Germinal center (tissue), 1 donor: ENCODE measurements around the gene NIM1K.
A peak's percentile ranks its signal among the peaks of the same experiment; 100 is the strongest.
"Not testable (repeated sequence)": the region's sequence is repeated elsewhere in the genome, so short reads cannot be mapped to it uniquely, and the experiment has no call there.

Experiments
- DNase-seq: peaks from one replicate; pipeline ENCODE4 v3.0.0; 2012; ENCODE audit warnings: mixed read lengths, low spot score

The NIM1K gene

DNA sequence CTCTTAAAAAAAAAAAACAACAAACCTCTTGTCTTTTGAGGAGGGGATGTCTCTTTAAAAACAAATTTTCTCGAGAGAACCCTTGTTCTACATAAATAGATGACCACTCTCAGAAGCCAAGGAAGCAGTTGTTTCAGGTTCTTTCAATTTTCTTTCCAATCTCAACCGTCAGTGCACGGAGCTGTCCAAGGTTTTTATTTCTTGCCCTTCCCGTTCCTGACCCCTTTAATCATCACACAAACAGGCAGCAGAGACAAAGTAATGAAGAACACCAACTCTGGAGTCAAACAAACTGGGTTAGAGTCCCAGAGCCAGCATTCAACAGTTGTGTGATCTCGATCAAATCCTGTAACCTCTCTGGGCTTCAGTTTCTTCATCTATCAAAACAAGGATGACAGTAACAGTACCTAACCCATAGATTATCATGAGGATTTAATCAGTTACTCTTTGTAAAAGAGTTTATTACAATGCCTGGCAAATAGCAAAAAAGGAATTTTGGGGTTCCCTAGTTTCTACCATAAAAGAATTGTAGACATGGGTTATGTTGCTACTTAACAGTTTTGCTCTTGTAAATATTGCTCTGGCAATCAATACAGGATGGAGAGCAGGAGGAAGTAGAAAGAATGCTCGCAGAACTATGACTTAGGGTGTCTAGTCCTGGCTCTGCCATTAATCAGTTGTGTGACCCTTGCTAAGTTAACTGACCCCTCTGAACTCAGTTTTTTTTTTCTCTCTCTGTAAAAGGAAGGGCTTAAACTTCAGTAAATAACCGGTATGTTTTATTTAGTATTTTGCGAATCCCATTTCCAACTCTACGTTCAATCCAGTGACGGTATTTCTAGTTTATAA, 1.0 kb upstream of the NIM1K start:
- no peak for DNase-seq

DNA sequence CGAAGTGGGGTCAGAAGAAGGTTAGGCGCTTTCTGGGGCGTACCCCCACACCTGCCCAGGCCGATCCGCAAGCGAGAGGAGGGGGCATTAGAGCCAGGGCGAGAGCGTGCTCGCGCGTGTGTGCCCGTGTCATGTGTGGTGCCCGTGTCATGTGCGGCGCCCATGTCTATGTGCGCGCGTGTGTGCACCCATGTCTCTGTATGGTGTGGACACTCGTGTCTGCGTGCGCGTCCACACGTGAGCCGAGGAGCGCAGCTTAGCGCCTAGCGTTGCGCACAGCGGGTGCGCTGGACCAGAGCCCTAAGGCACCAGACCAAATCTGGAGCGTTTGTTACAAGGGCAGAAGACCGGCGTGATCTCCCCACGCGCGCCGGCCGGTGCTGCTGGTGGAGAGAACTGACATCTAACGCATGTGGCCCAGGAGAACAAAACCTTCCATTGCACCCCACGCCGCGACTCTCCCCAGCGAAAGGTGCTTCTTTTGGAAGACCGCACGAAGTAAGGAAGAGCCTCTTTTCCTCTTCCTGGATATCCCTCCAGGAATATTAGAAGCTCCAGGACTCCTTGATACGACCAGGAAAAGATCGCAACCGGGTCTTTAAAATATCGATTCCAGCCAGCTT, 644 bp downstream of the NIM1K start:
- peak; percentile 16 for DNase-seq

DNA sequence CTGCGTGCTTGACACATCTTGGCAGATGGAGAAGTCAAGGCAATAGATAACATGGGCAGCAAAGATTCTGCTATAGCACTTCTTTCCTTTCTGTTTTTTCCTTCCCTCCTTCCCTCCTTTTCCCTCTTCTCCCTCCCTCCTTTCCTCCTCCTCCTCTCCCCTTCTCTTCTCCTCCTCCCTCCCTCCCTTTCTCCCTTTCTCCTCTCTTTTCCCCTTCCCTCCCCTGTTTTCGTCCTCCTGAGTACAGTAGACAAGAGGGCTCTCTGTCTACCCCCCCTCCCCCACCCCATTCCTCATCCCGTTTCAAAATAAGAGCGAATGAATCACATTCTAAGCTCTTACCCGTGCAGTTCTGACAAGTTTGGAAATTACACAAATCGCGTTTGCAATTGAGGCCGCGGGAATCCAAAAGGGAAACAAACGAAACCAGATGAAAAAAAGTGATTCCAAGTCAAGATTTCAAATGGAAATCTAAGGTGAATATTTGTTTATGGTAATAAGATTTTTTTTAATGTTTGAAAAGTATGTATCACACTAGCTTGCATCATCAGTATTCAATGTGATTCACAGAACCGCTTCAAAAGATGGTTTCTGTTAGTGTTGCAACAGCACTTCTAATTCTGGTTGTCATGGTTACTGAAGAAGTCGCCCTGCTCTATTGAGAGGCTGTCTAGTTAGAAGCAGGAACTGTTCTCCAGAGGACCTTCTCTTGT, 1.3 kb downstream of the NIM1K start:
- DNase-seq = peak; percentile 50

DNA sequence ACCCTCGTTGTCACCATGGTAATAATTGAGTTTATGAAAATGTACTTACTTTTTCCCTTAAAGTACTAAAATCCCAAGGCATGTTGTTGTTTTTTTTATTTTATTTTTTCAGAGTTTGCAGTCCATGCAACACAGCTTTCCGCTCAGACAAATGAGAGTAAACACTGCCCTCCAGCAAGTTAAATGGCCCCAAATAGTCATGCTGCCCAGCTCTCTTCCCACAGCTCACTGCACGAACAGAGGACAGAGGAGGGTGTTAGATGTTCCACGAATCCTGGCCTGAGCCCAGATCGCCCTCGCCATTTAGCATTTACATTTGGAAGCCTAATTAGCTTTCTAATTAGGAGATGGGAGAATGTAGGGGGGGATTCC, 1.9 kb downstream of the NIM1K start:
- no peak for DNase-seq

DNA sequence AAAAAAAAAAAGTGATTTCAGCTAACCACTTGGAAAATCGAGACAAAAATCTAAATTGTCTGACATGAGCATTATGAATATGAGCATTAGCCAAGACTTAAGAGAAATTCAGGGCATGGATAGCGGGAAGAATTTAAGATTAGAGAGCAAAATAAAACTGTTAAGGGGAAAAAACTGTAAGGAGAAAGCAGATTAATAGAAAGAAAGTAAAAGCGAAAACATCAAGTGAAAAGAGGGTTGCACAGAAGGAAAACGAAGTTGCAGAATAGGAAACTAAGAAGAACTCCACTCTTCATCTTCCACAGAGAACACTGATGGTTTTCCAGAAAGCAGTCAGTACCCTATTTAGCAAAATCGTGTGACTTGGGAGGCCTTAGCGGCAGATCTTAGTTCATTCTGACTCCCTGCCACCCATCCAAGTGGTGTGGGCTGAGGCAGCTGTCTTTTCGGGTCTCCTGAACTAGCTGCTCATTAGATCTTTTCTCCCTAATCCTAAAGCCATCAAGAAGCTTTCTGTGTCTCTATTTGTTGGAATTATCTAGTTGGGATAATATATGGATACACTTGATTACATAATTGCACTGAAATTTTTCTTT, 3.7 kb downstream of the NIM1K start:
- DNase-seq = no peak

DNA sequence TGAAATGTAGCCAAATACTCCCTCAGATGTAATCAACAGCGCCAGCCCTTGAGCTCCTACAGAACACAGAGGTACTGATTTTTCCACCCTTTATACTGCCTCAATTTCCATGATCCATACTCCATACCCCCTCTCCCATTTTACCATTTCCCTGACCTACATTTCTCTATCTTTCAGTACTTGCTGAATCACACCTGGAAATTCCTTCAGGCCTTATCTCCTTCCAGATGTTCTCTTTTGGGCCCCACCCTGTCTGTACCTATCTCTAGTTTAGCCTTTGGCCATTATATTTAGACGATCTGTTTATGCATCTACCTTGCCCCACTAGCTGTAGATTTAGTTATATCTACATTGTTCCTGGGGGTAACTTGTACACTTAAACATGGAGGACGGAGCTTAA, 5.5 kb downstream of the NIM1K start:
- no peak for DNase-seq

DNA sequence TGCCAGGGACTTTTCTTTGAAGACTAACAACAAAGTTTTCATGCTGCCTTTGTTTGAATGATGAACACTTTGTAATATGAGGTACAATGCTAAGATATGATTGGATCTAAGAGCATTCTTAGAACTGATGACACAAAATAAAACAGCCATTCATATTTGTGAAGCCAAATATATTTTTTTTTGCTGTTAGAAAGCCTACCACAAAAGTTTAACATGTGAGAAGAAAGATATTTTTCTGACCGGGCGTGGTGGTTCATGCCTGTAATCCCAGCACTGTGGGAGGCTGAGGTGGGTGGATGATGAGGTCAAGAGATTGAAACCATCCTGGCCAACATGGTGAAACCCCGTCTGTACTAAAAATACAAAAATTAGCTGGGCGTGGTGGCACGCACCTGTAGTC, 9.4 kb downstream of the NIM1K start:
- DNase-seq = not testable (repeated sequence)

DNA sequence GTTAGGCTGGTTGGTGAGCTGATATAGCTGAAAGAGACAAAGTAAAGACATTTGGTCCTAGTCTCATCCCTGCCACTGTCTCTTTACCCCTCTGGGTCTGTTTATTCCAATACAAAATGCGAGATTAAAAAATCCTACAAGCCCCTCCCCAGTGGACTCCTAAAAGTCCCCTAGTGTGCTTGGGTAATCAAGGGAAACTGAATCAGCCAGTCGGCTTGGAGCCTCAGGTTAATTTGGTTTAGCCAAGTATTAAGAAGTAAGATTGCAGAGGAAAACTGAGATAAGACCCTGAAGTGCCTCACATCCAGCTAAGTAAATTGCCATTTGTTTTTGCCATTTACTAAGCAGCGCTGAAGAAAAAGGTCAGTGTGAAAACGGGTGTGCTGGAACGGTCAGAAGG, 10.4 kb downstream of the NIM1K start:
- no peak for DNase-seq

DNA sequence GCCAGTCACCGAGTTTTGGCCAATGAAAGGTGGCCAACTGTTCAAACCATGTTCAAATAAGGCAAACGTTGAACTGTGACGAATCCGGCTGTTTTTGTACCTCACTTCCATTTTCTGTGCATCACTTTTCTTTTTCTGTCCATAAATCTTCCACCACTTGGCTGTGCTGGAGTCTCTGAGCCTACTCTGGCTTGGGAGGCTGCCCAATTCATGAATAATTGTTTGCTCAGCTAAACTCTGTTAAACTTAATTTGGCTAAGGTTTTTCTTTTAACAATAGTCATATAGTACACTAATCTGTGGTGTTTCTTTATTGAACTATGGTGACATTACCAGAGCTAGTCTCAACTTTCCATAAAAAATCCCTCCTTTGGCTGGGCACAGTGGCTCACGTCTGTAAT, 11.3 kb downstream of the NIM1K start:
- no peak for DNase-seq

DNA sequence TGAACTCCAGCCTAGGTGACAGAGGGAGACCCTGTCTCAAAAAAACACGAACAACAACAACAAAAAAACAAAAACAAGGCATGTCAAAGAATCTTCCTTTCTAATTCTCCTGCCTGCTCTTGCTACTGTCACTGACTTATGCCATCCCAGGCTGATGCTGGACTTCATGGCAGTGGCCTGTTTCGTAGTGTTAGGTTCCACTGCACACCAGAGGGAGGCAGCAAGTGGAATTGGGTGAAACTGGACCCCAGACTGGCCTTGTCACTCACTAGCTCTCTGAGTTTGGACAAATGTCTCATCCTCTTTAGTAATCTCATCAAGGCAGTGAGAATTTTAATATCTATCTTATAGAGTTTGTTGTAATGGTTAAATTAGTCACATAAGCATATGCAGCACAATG, 12.9 kb downstream of the NIM1K start:
- DNase-seq = no peak

DNA sequence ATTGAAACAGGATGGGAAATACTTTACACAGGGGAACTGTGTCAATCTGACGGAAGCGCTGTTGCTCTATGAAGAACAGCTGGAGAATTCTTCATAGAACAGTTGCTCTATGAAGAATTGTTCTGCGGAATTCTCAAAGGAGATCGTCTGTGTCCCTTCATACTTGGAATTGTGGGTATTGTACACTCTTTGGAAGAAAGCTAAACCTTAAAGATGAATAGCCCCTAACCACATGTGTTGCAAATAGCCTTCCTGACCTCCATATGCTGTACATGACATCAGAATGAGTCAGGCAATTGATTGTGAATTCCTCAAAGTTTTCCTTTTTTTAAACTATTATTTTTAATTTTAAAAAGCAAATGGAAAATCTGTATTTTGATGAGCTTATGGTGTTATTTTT, 15.6 kb downstream of the NIM1K start:
- no peak for DNase-seq

DNA sequence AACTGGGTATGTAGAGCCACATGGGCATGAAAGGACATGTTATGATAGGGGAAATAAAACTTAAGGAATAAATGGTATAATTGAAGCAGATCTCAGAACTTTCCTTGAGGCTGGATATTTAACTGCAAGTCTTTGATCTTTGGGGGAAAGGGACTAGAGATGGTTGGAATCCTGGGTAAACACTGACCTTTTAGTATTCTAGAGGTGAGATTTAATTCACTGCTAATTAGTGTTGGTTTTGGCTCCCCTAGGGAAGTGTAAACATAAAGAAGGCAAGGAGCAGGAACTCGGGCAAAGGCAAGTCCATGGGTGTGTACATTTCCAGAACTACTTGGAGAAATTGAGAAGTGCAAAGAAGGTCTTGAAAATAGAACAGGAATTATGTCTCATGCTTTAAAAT, 16.6 kb downstream of the NIM1K start:
- DNase-seq = no peak

DNA sequence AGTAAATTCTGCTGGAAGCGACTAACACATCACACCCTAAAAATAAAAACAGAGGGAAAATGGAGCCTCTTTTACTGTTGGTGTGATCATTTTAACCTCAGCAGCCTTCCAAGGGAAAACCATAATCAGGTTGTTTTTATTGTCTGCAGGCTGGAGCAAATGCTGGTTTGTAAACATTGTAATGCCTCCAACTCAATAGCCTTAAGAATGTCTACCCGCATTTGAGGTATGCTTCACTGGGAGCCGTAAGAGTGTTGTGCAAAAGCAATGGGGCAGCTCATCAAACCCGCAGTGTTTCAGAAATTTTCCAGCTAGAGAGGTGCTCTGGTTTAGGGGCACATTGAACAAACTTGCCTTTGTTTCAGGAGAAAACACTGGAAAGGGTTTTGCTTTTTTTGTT, 17.0 kb downstream of the NIM1K start:
- no peak for DNase-seq

DNA sequence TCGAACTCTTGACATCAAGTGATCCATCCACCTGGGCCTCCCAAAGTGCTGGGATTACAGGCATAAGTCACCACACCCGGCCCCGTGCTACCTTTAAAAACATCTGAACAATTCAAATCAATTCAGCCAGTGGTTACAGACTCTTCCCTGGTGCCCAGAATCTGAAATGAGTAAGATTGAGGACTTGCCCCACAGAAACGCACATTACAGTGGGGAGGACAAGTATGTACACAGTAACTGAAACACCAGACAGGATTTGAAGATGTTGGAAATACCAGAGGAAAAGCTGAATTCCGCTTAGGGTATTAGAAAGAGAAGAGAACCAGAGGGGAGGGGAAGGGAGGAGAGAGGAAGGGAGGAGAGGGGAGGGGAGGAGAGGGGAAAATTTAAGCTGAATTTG, 17.8 kb downstream of the NIM1K start:
- DNase-seq = no peak

DNA sequence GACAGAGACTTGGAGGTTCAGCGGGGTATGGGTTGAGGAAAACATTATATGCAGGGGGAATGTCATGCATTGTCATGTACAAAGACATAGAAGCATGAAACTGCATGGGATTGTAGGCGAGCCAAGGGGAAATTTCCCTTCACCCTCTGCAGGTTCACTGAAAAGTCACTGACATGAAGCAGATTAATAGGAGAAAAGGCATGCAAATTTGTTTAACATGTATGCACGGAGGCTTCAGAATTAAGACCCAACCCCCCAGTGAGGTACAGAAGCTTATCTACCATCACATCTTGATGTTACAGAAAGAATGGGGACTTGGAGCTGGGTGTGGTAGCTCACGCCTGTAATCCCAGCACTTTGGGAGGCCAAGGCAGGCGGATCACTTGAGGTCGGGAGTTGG, 18.5 kb downstream of the NIM1K start:
- no peak for DNase-seq

DNA sequence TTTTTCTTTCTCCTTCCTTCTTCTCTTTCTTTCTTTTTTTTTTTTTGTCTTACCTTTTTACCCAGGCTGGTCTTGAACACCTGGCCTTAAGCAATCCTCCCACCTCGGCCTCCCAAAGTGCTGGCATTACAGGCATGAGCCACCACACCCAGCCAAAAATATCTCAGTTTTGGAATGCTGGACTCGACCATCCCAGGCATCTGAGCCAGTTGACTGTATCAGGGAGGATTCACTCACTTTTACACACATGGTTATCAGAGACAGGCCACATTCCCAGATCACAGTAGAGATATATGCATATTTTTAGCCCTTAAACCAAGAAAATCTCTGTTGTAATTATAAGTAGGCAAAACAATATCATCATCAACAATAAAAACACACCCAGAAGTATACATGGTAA, 21.9 kb downstream of the NIM1K start:
- DNase-seq = no peak

DNA sequence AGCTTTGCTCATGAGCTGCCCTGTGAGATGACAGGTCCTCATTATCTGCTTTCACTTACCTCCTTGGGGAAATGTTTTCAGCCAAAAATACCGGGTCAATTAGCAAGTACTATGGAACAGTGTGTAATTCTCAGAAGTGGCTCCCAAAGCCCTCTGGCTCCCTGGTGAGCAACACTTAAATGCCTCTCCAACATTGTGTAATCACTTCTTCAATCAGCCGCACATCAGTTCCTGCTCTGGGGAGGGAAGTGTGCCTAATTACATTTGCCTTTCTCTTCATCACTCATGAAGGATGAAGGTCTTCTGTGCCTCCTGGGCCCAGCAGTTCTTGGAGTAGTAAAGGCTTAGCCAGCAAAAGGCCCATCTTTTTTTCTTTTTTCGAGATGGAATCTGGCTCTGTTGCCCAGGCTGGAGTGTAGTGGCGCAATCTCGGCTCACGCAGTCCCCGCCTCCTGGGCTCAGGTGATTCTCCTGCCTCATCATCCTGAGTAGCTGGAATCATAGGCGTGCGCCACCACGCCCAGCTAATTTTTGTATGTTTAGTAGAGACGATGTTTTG, 23.1 kb downstream of the NIM1K start:
- DNase-seq = no peak

DNA sequence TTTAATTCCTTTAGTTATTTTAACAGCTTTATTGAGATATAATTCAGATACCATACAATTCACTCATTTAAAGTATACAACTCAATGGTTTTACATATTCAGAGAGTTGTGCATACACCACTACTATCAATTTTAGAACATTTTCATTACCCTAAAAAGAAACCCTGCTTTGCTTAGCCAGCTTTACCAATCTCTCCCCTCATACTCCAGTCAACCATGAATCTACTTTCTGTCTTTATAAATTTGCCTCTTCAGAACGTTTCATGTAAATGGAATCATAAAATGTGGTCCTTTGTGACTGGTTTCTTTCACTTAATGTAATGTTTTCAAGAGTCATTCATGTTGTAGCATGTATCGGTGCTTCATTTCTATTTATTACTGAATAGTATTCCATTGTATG, 24.9 kb downstream of the NIM1K start:
- no peak for DNase-seq

DNA sequence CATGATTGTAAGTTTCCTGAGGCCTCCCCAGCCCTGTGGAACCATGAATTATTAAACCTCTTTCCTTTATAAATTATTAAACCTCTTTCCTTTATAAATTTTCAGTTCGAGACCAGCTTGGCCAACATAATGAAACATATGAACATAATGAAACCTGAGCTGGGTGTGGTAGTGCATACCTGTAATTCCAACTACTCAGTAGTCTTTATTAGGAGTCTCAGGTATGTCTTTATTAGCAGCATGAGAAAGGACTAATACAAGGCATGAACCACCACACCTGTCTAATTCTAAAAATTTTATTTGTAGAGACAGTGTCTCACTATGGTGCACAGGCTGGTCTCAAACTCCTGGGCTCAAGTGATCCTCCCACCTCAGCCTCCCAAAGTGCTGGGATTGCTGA, 27.1 kb downstream of the NIM1K start:
- no peak for DNase-seq

DNA sequence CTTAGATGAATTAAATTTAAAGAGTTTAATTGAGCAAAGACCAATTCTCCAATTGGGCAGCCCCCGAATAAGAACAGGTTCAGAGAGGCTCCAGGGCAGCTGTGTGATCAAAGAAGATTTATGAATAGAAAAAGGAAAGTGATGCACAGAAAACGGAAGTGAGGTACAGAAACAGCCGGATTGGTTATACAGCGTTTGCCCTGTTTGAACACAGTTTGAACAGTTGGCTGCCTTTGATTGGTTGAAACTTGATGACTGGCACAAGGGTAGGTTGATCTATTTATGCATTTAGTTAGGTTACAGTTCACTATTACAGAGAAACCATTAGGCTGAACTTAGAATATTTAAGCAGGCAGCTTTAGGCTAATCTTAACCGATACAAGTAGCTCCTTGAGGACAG, 29.5 kb downstream of the NIM1K start:
- DNase-seq = no peak

DNA sequence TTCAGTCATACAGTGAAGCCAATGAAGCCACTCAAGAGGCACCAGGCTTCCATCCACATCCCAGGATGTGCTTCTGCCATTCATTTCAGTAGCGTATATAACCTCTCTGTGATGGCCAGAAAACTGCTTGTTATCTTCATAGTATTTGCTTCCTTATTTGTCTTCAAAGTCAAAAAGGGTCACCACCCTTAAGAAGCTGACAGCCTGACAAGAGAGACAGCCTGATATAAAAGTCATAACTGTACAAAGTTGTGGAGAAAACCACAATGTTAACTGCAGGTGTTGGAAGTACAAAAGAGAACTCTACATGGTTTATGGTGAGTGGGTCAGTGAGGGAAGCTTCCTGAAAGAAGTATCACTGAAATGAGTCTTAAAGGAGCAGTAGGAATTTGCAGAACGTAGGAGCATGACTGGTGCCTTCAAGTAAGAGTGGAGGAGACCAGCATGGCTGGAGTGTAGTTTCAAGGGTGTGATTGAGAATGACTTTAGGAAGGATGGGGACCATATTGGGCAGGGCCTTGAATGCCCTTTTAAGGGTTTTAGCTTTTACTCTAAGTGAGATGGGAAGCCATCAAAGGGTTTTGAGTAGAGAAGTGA, 33.7 kb downstream of the NIM1K start:
- DNase-seq = no peak

DNA sequence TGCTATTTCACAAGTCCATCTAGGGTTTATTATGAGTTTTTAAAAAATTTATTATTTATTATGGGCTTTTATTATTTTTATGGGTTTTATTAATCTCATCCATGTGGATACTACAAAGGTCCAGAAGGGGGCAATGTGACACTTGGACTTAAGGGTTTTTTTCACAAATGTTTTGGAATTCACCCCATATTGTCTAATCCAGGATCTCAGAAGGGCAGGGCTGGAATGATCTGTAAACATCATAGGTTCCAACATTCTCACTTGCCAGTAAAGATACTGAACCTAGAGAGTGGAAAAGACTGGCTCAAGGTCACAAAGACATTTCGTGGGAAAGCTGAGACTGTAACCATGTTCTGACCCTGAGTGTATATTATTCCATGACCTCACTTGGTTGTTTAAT, 35.6 kb downstream of the NIM1K start:
- DNase-seq = no peak
